WTC11 (cell line): Measurements from ENCODE around the gene ITGB4. TPM values are rescaled to one million over a fixed set of nuclear protein-coding genes. Genes with fewer than 3 reads are reported as not detected.

Source experiments
- ATAC-seq: fragments of 200-7000 bp; cut with Tn5 transposase; 2 replicates; pipeline ENCODE4 v1.10.0; 2021; ENCODE audit warnings: mild to moderate bottlenecking, moderate library complexity
- CTCF ChIA-PET: fragments of 300-600 bp; sonication (Branson Sonifier 250); formaldehyde crosslinking; loops from one replicate; lab custom pipeline; 2021; ENCODE audit warnings: antibody characterized with exemption; lab: Charles Lee
- POLR2A ChIA-PET: fragments of 350-600 bp; sonication (Branson Sonifier 250); formaldehyde crosslinking; loops from one replicate; lab custom pipeline; 2021; ENCODE audit warnings: antibody characterized with exemption; lab: Charles Lee
- DNase-seq: peaks from one replicate; pipeline ENCODE4 v3.0.0; 2021; ENCODE audit warnings: low spot score
- H3K27ac Mint-ChIP-seq: 2 replicates; pipeline ENCODE4 v1.8.0; 2021; ENCODE audit warnings: mixed read lengths
- H3K27me3 Mint-ChIP-seq: 2 replicates; pipeline ENCODE4 v1.8.0; 2021; ENCODE audit warnings: low read depth, mild to moderate bottlenecking, moderate library complexity, mixed read lengths
- H3K36me3 Mint-ChIP-seq: 2 replicates; pipeline ENCODE4 v1.8.0; 2021; ENCODE audit warnings: mixed read lengths
- H3K4me1 Mint-ChIP-seq: 2 replicates; pipeline ENCODE4 v1.8.0; 2022; ENCODE audit warnings: mixed read lengths
- H3K4me3 Mint-ChIP-seq: 2 replicates; pipeline ENCODE4 v1.8.0; 2021; ENCODE audit warnings: mild to moderate bottlenecking, moderate library complexity, mixed read lengths
- H3K9me3 Mint-ChIP-seq: 2 replicates; pipeline ENCODE4 v1.8.0; 2021; ENCODE audit warnings: mixed read lengths
- ATF3 ChIP-seq: sonication (generic); formaldehyde crosslinking; conservative IDR thresholded peaks from 2 replicates; pipeline ENCODE4 v1.8.1; 2022; ENCODE audit warnings: mild to moderate bottlenecking, missing genetic modification reagents
- CBFB ChIP-seq: sonication (generic); formaldehyde crosslinking; IDR thresholded peaks from 2 replicates; pipeline ENCODE4 v1.8.1; 2022; ENCODE audit warnings: mild to moderate bottlenecking, low read depth, missing genetic modification reagents
- ELF4 ChIP-seq: sonication (generic); formaldehyde crosslinking; IDR thresholded peaks from 2 replicates; pipeline ENCODE4 v1.8.1; 2022; ENCODE audit warnings: low read depth, mild to moderate bottlenecking, moderate library complexity, missing genetic modification reagents
- FOXJ3 ChIP-seq: sonication (generic); formaldehyde crosslinking; IDR thresholded peaks from 2 replicates; pipeline ENCODE4 v1.9.0; 2021; ENCODE audit warnings: missing genetic modification reagents, mild to moderate bottlenecking, borderline replicate concordance
- IRF1 ChIP-seq: sonication (generic); formaldehyde crosslinking; IDR thresholded peaks from 2 replicates; pipeline ENCODE4 v1.8.0; 2023; ENCODE audit warnings: missing genetic modification reagents
- JUN ChIP-seq: sonication (generic); formaldehyde crosslinking; IDR thresholded peaks from 2 replicates; pipeline ENCODE4 v1.8.0; 2023; ENCODE audit warnings: mild to moderate bottlenecking, missing genetic modification reagents
- NFATC4 ChIP-seq: fragments of 250-450 bp; sonication (Bioruptor Pico); IDR thresholded peaks from 2 replicates; pipeline ENCODE4 v1.9.0; 2021; ENCODE audit warnings: mild to moderate bottlenecking
- NR2C2 ChIP-seq: sonication (generic); formaldehyde crosslinking; IDR thresholded peaks from 2 replicates; pipeline ENCODE4 v1.8.0; 2022; ENCODE audit warnings: mild to moderate bottlenecking, missing genetic modification reagents
- PRDM15 ChIP-seq: sonication (generic); formaldehyde crosslinking; IDR thresholded peaks from 2 replicates; pipeline ENCODE4 v1.8.0; 2022; ENCODE audit warnings: missing genetic modification reagents
- PRRX2 ChIP-seq: fragments of 250-450 bp; sonication (Bioruptor Pico); IDR thresholded peaks from 2 replicates; pipeline ENCODE4 v1.8.0; 2021; ENCODE audit warnings: mild to moderate bottlenecking
- SMAD3 ChIP-seq: sonication (generic); formaldehyde crosslinking; IDR thresholded peaks from 2 replicates; pipeline ENCODE4 v1.8.0; 2022; ENCODE audit warnings: missing genetic modification reagents, mild to moderate bottlenecking, borderline replicate concordance
- SMAD4 ChIP-seq: sonication (generic); formaldehyde crosslinking; IDR thresholded peaks from 2 replicates; pipeline ENCODE4 v1.8.0; 2022; ENCODE audit warnings: mild to moderate bottlenecking, missing genetic modification reagents
- USF1 ChIP-seq: sonication (generic); formaldehyde crosslinking; IDR thresholded peaks from 2 replicates; pipeline ENCODE4 v1.8.0; 2022; ENCODE audit warnings: mild to moderate bottlenecking, missing genetic modification reagents
- ZMAT4 ChIP-seq: fragments of 250-450 bp; sonication (Bioruptor Pico); IDR thresholded peaks from 2 replicates; pipeline ENCODE4 v1.9.0; 2021; ENCODE audit warnings: mild to moderate bottlenecking
- ZNF317 ChIP-seq: sonication (generic); formaldehyde crosslinking; IDR thresholded peaks from 2 replicates; pipeline ENCODE4 v1.8.1; 2023; ENCODE audit warnings: low read depth, mild to moderate bottlenecking, moderate library complexity, missing genetic modification reagents, borderline replicate concordance
- ZNF396 ChIP-seq: fragments of 250-450 bp; sonication (Bioruptor Pico); IDR thresholded peaks from 2 replicates; pipeline ENCODE4 v1.8.0; 2021; ENCODE audit warnings: mild to moderate bottlenecking, moderate library complexity, borderline replicate concordance
- ZNF425 ChIP-seq: fragments of 250-450 bp; sonication (Bioruptor Pico); conservative IDR thresholded peaks from 2 replicates; pipeline ENCODE4 v1.9.0; 2021; ENCODE audit warnings: mild to moderate bottlenecking
- total RNA-seq: library from RNA; stranded (reverse); gene quantifications from 3 replicates; pipeline ENCODE4 v1.2.3, GENCODE V29; 2021

The ITGB4 gene
- total RNA-seq, 1 experiment from 2014 or later, result 9.5 TPM

- TF ChIP-seq SMAD4 (CRISPR knock-in tag) (no peak), NFATC4 (CRISPR knock-in tag) (no peak), IRF1 (CRISPR knock-in tag) (no peak)
These were observed 44.7 kb downstream of the ITGB4 start (continued) for GRCh38 chr17:75765981-75766380.

GRCh38 chr17:75767881-75768280 lies 46.6 kb downstream of the ITGB4 start:
- POLR2A ChIA-PET, result no interaction called here
- no peaks in the 10 kb centered on the region for H3K36me3 Mint-ChIP-seq
- CTCF ChIA-PET, result interaction anchor here (0.9 kb wide), 1 partner anchor 77 kb away, joined by 4 read pairs; no protein-coding TSS in a partner anchor
- no peak for DNase-seq
- H3K9me3 Mint-ChIP-seq, result no peaks in the 10 kb centered on the region
- no peaks in the 10 kb centered on the region for H3K27me3 Mint-ChIP-seq
- no peak overlapping the region for H3K27ac Mint-ChIP-seq
- TF ChIP-seq ELF4 (CRISPR knock-in tag), result no peak
- no peak for TF ChIP-seq ZNF317 (CRISPR knock-in tag)
- H3K4me1 Mint-ChIP-seq, result peaks cover 19% of the 10 kb centered on the region
- H3K4me3 Mint-ChIP-seq, result no peak overlapping the region
- no peak for ATAC-seq

GRCh38 chr17:75769536-75769935 lies 48.3 kb downstream of the ITGB4 start:
- Mint-ChIP-seq H3K27ac (no peak overlapping the region), H3K9me3 (no peaks in the 10 kb centered on the region), H3K4me1 (peaks cover 14% of the 10 kb centered on the region), H3K4me3 (no peak overlapping the region), H3K27me3 (no peaks in the 10 kb centered on the region), H3K36me3 (no peaks in the 10 kb centered on the region)
- ChIA-PET CTCF (interaction anchor here (1.6 to 7.8 kb wide), 3 partner anchors 10 to 137 kb away, joined by 9 to 72 read pairs (median 9); partner anchors contain the start of gene SMIM5), POLR2A (no interaction called here)
- DNase-seq (no peak), ATAC-seq (no peak)
- TF ChIP-seq ZNF425 (CRISPR knock-in tag), result no peak

- Mint-ChIP-seq H3K4me3 (no peak overlapping the region), H3K27me3 (no peaks in the 10 kb centered on the region), H3K27ac (peak overlapping the region; percentile 54), H3K4me1 (peaks cover 20% of the 10 kb centered on the region), H3K36me3 (peaks cover 2% of the 10 kb centered on the region; the same call in 1 of the 2 replicates), H3K9me3 (no peaks in the 10 kb centered on the region)
- CTCF ChIA-PET, result interaction anchor here (0.6 to 7.8 kb wide), 9 partner anchors 8 to 170 kb away, joined by 3 to 72 read pairs (median 3); a partner anchor contains a TSS
- POLR2A ChIA-PET, result interaction anchor here (0.6 to 1.3 kb wide), 2 partner anchors 8 to 27 kb away, joined by 3 to 6 read pairs; no protein-coding TSS in a partner anchor
- DNase-seq, result no peak
- no peak for ATAC-seq
- TF ChIP-seq PRDM15 (CRISPR knock-in tag) (no peak), SMAD3 (CRISPR knock-in tag) (no peak), CBFB (CRISPR knock-in tag) (no peak), NR2C2 (CRISPR knock-in tag) (no peak), ZMAT4 (CRISPR knock-in tag) (no peak), USF1 (no peak), JUN (no peak), FOXJ3 (CRISPR knock-in tag) (no peak), ZNF396 (CRISPR knock-in tag) (no peak), ATF3 (CRISPR knock-in tag) (no peak), ZNF425 (CRISPR knock-in tag) (no peak), PRRX2 (CRISPR knock-in tag) (no peak)
These were observed 50.3 kb downstream of the ITGB4 start for GRCh38 chr17:75771334-75772281.
